GM12878 (cell line): ENCODE data around the gene HAGHL. TPM values are rescaled to one million over a fixed set of nuclear protein-coding genes. Genes with fewer than 3 reads are reported as not detected.

Experiments used
- ATAC-seq: fragments of 200-7000 bp; cut with Tn5 transposase; 3 replicates; pipeline ENCODE4 v1.9.1; 2020; ENCODE audit warnings: mild to moderate bottlenecking, moderate library complexity
- BruUV-seq: library from RNA; stranded (reverse); fragments of 400-500 nt; replicated peaks from 2 replicates; lab custom pipeline; 2021; lab: Mats Ljungman, UMichigan
- CTCF ChIA-PET: fragments of 300-600 bp; sonication (Branson Sonifier 250); formaldehyde crosslinking; extraction: SDS; loops from one replicate; lab custom pipeline; 2021; ENCODE audit warnings: inconsistent platforms; lab: Yijun Ruan, JAX
- POLR2A ChIA-PET: fragments of 350-600 bp; formaldehyde crosslinking; extraction: SDS; loops from one replicate; lab custom pipeline; 2021; ENCODE audit warnings: inconsistent platforms; lab: Charles Lee
- RAD21 ChIA-PET: fragments of 300-600 bp; sonication (Branson Sonifier 250); formaldehyde crosslinking; loops from one replicate; lab custom pipeline; 2023; ENCODE audit warnings: antibody characterized with exemption; ENCODE audit not compliant: unreplicated experiment; lab: Charles Lee
- SMC1A ChIA-PET: fragments of 300-600 bp; sonication (Branson Sonifier 250); formaldehyde crosslinking; loops from one replicate; lab custom pipeline; 2023; ENCODE audit not compliant: unreplicated experiment, uncharacterized antibody; lab: Charles Lee
- DNase-seq: peaks from one replicate; pipeline ENCODE4 v3.0.0-alpha.2; 2011; ENCODE audit warnings: low read depth, low spot score
- FAIRE-seq: peaks from 3 replicates; lab custom pipeline; 2011; peaks lifted over from hg19 to GRCh38; lab: Jason Lieb, UNC
- H2AFZ ChIP-seq: 2 replicates; pipeline ENCODE4 v1.6.0; 2011; ENCODE audit warnings: low read depth, low read length, control low read depth; ENCODE audit not compliant: control insufficient read depth
- H3K27ac ChIP-seq: 2 replicates; pipeline ENCODE4 v1.5.1; 2011; ENCODE audit warnings: control low read depth; ENCODE audit not compliant: control insufficient read depth, insufficient read depth
- H3K27me3 ChIP-seq, 2 experiments: replicated peaks in 1 of 2; 2 replicates each; pipeline versions ENCODE4 v1.6.0 to v1.6.1; 2011; ENCODE audit warnings: low read length in 1 of 2; ENCODE audit not compliant: control insufficient read depth in 2 of 2, insufficient read depth in 2 of 2
- H3K36me3 ChIP-seq, 2 experiments: 2 replicates each; pipeline ENCODE4 v1.5.1; 2011; ENCODE audit warnings: low read length in 1 of 2; ENCODE audit not compliant: control insufficient read depth in 2 of 2, insufficient read depth in 2 of 2
- H3K4me1 ChIP-seq: 2 replicates; pipeline ENCODE4 v1.6.1; 2011; ENCODE audit warnings: mild to moderate bottlenecking, low read length, moderate library complexity, mixed read lengths; ENCODE audit not compliant: control insufficient read depth, insufficient read depth
- H3K4me2 ChIP-seq: 2 replicates; pipeline ENCODE4 v1.6.0; 2011; ENCODE audit warnings: control low read depth; ENCODE audit not compliant: control insufficient read depth, insufficient read depth
- H3K4me3 ChIP-seq: fragments of 200-600 bp; sonication (generic); 2 replicates; pipeline ENCODE4 v1.5.1; 2016
- H3K79me2 ChIP-seq: 2 replicates; pipeline ENCODE4 v1.6.0; 2011; ENCODE audit warnings: low read length; ENCODE audit not compliant: control insufficient read depth, insufficient read depth
- H3K9ac ChIP-seq: 2 replicates; pipeline ENCODE4 v1.8.0; 2011; ENCODE audit warnings: low read length, control low read depth, mixed read lengths; ENCODE audit not compliant: control insufficient read depth, insufficient read depth
- H3K9me3 ChIP-seq: replicated peaks from 3 replicates; pipeline ENCODE4 v1.5.1; 2011; ENCODE audit warnings: mild to moderate bottlenecking, low read length; ENCODE audit not compliant: control insufficient read depth, insufficient read depth
- H4K20me1 ChIP-seq: 2 replicates; pipeline ENCODE4 v1.6.0; 2011; ENCODE audit not compliant: control insufficient read depth, insufficient read depth
- BHLHE40 ChIP-seq, 2 experiments: fragments of 450-650 bp in 1 of 2; IDR thresholded peaks; 2 replicates each; pipeline ENCODE4 v1.6.1; 2011 to 2017; ENCODE audit warnings: low read depth in 2 of 2, borderline replicate concordance in 1 of 2, improper control_type of control experiment in 1 of 2, low read length in 1 of 2, mild to moderate bottlenecking in 1 of 2
- MEF2A ChIP-seq: IDR thresholded peaks from 2 replicates; pipeline ENCODE4 v1.6.1; 2011; ENCODE audit warnings: low read depth, mild to moderate bottlenecking, low read length, moderate library complexity; ENCODE audit not compliant: insufficient read depth
- MTA2 ChIP-seq: fragments of 450-650 bp; IDR thresholded peaks from 2 replicates; pipeline ENCODE4 v1.6.1; 2016; ENCODE audit warnings: low read depth, mild to moderate bottlenecking, moderate library complexity
- POLR2A ChIP-seq: IDR thresholded peaks from 2 replicates; pipeline ENCODE4 v1.6.1; 2011; ENCODE audit warnings: low read depth, mild to moderate bottlenecking, low read length
- WGBS: methylation state at CpG from one replicate; pipeline ENCODE4 v1.1.6; 2016; ENCODE audit warnings: low lambda C conversion rate; ENCODE audit not compliant: insufficient replicate concordance, insufficient coverage; ENCODE audit errors: missing lambda C conversion rate; 5-methylcytosine and 5-hydroxymethylcytosine counted together
- in situ Hi-C: fragments of 300-500 bp; cut with MboI; formaldehyde crosslinking; loops from 9 replicates; pipeline ENCODE4 v1.14.3; 2018; ENCODE audit warnings: mixed read lengths
- intact Hi-C: fragments of 100-400 bp; cut with micrococcal nuclease; formaldehyde crosslinking; loops from one replicate; pipeline ENCODE4 v1.14.2; 2022; ENCODE audit not compliant: unreplicated experiment
- polyA plus RNA-seq, 11 experiments: library from polyadenylated mRNA; depleted of rRNA in 4 of 11; unstranded in 6 of 11; stranded (reverse) in 5 of 11; fragments of >200 nt; fragmentation: Nextera tagmentation in 4 of 11; fragmentation: Illumina TruSeq in 1 of 11; extraction: Ambion mirVana in 4 of 11; extraction: Trizol in 1 of 11; gene quantifications; 1 replicate in 1 of 11; 2 replicates in 10 of 11; pipeline versions ENCODE4 v1.2.1 to v1.2.3, GENCODE V29; 2011 to 2016; ENCODE audit warnings: inconsistent platforms in 2 of 11, missing spikeins in 2 of 11, low read depth in 1 of 11
- total RNA-seq, 4 experiments: library from RNA; depleted of rRNA in 3 of 4; stranded (reverse); fragments of >200 nt in 3 of 4; fragmentation: Illumina TruSeq in 1 of 4; extraction: Trizol in 1 of 4; gene quantifications; 2 replicates each; pipeline versions ENCODE4 v1.2.1 to v1.2.3, GENCODE V29; 2013 to 2021
- TF ChIP-seq, protein P1 (sequence below), 3 experiments: IDR thresholded peaks in 2 of 3; conservative IDR thresholded peaks in 1 of 3; 2 replicates each; pipeline ENCODE4 v1.5.1; 2011; ENCODE audit warnings: low read depth in 3 of 3, low read length in 3 of 3, mild to moderate bottlenecking in 3 of 3, control low read depth in 2 of 3, moderate library complexity in 2 of 3, inconsistent platforms in 1 of 3, mixed read lengths in 1 of 3; ENCODE audit not compliant: control insufficient read depth in 2 of 3, insufficient read depth in 1 of 3; ENCODE audit errors: extremely low read depth in 1 of 3

Gene HAGHL
- total and polyA plus RNA-seq, 10 of the 15 experiments (the other 5 are each of a cell fraction or from before 2014, with no cell fraction given) = 0.23 to 44.6 (median 16.4) TPM

DNA sequence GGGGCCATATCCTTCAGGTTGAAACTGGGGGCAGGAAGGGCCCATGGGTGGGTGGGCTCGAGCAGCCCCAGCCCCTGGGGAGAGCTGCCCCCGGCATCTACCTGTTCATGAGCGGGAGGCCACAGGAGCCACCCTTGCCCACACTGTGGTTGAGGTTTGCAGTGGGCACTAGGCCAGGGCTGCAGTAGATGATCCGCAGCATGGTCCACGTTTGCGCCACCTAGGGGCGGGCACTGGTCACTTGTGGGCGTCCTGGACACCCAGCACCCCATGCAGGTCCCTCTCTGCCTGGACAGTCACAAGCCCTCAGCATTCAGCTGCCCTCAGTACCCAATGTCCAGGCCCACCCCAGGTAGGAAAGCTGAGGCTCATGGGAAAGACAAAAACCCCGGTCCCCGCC is 40.9 kb upstream of the HAGHL start:
- Histone ChIP-seq H3K9me3 (no peaks in the 10 kb centered on the region), H3K4me2 (no peak overlapping the region), H3K9ac (no peak overlapping the region), H3K4me3 (no peak overlapping the region), H3K79me2 (peaks cover 28% of the 10 kb centered on the region), H3K27me3 (no peaks in the 10 kb centered on the region), H3K4me1 (peaks cover 20% of the 10 kb centered on the region), H3K27ac (no peak overlapping the region), H3K36me3 (peaks cover 6 to 14% of the 10 kb centered on the region in 2 experiments; a peak in 2 of 4 replicates), H2AFZ (no peak overlapping the region), H4K20me1 (peaks cover 6% of the 10 kb centered on the region; the same call in 1 of the 2 replicates)
- ATAC-seq = no peak
- intact Hi-C loops (loop anchor here (2.0 kb wide), 2 partner anchors 35 to 159 kb away; partner anchors contain the start of genes ANTKMT and CAPN15), in situ Hi-C loops (no loop called here)
- TF ChIP-seq MEF2A (no peak), POLR2A (peak; percentile 55; the same call in 1 of the 2 replicates), MTA2 (no peak), BHLHE40 (IDR thresholded peaks at IDR 0.05; ENCODE audit: borderline replicate concordance in 1 of 2, low read depth in 2 of 2, low read length in 1 of 2) (no peak)
- TF ChIP-seq, protein P1, sequence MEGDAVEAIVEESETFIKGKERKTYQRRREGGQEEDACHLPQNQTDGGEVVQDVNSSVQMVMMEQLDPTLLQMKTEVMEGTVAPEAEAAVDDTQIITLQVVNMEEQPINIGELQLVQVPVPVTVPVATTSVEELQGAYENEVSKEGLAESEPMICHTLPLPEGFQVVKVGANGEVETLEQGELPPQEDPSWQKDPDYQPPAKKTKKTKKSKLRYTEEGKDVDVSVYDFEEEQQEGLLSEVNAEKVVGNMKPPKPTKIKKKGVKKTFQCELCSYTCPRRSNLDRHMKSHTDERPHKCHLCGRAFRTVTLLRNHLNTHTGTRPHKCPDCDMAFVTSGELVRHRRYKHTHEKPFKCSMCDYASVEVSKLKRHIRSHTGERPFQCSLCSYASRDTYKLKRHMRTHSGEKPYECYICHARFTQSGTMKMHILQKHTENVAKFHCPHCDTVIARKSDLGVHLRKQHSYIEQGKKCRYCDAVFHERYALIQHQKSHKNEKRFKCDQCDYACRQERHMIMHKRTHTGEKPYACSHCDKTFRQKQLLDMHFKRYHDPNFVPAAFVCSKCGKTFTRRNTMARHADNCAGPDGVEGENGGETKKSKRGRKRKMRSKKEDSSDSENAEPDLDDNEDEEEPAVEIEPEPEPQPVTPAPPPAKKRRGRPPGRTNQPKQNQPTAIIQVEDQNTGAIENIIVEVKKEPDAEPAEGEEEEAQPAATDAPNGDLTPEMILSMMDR (IDR thresholded peaks at IDR 0.05 in 2 of 3, conservative IDR thresholded peaks at IDR 0.05 in 1 of 3; ENCODE audit: control insufficient read depth in 2 of 3, extremely low read depth in 1 of 3, insufficient read depth in 1 of 3, low read depth in 3 of 3, low read length in 3 of 3) = peak; percentile 10 to 43 (median 25); a peak in 2 of 6 replicates
- ChIA-PET POLR2A (no interaction called here), CTCF (no interaction called here), RAD21 (no interaction called here), SMC1A (no interaction called here)
- BruUV-seq = no TSS peak
- no peak for DNase-seq
- no peak for FAIRE-seq
- WGBS = 81% methylated on average over 10 of the region's 10 CpGs
